C4-2B (cell line): Measurements from ENCODE around the gene NFYC.

Experiments
- ZFX ChIP-seq: fragments of 450-650 bp; IDR thresholded peaks from 2 replicates; pipeline ENCODE4 v1.6.1; 2017
- TF ChIP-seq, protein P1 (sequence below): fragments of 450-650 bp; conservative IDR thresholded peaks from 2 replicates; pipeline ENCODE4 v1.5.1; 2017; ENCODE audit warnings: mild to moderate bottlenecking

DNA sequence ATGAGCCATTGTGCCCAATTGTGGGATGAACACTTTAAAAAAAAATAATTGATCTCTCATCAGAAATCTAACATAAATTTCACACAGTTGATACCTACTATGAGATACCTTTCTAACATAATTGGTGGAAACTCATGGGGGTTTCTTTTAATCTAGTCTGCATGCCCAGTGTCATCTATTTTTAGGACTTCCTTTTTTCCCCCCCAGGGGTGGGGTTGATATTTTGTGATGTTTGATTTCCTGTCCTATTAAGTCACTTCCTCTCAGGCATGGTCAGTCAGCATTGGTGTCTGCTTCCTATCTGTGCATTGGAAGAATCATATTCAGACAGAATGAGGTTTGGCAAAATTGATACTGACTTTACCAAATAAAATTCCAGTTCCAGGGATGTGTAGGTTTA lies 21.5 kb downstream of the NFYC start:
- TF ChIP-seq, protein P1, sequence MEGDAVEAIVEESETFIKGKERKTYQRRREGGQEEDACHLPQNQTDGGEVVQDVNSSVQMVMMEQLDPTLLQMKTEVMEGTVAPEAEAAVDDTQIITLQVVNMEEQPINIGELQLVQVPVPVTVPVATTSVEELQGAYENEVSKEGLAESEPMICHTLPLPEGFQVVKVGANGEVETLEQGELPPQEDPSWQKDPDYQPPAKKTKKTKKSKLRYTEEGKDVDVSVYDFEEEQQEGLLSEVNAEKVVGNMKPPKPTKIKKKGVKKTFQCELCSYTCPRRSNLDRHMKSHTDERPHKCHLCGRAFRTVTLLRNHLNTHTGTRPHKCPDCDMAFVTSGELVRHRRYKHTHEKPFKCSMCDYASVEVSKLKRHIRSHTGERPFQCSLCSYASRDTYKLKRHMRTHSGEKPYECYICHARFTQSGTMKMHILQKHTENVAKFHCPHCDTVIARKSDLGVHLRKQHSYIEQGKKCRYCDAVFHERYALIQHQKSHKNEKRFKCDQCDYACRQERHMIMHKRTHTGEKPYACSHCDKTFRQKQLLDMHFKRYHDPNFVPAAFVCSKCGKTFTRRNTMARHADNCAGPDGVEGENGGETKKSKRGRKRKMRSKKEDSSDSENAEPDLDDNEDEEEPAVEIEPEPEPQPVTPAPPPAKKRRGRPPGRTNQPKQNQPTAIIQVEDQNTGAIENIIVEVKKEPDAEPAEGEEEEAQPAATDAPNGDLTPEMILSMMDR = no peak
- TF ChIP-seq ZFX = no peak
